Neuronal stem cell (in vitro differentiated cells): ENCODE results near the gene EVL.
"Not testable (repeated sequence)": the region's sequence is repeated elsewhere in the genome, so short reads cannot be mapped to it uniquely, and the experiment has no call there.

Source experiments
- DNase-seq: peaks from one replicate; pipeline ENCODE4 v3.0.0-alpha.2; 2013; ENCODE audit warnings: low spot score
- H2AFZ ChIP-seq: one replicate; pipeline ENCODE4 v1.6.1; 2013; ENCODE audit warnings: mild to moderate bottlenecking, low read length, inconsistent platforms
- H2AK5ac ChIP-seq: 2 replicates; pipeline ENCODE4 v1.6.1; 2013; ENCODE audit warnings: low read depth, mild to moderate bottlenecking, inconsistent platforms, low read length, moderate library complexity, mixed read lengths
- H2BK120ac ChIP-seq: 2 replicates; pipeline ENCODE4 v1.6.1; 2013; ENCODE audit warnings: low read depth, mild to moderate bottlenecking, inconsistent platforms, low read length, moderate library complexity, mixed read lengths
- H2BK12ac ChIP-seq: one replicate; pipeline ENCODE4 v1.6.1; 2013; ENCODE audit warnings: low read length, inconsistent platforms
- H2BK15ac ChIP-seq: 2 replicates; pipeline ENCODE4 v1.6.1; 2013; ENCODE audit warnings: mild to moderate bottlenecking, low read length, inconsistent platforms, mixed read lengths
- H2BK5ac ChIP-seq: one replicate; pipeline ENCODE4 v1.6.1; 2013; ENCODE audit warnings: inconsistent platforms, mild to moderate bottlenecking, low read length, moderate library complexity
- H3K14ac ChIP-seq: one replicate; pipeline ENCODE4 v1.6.1; 2013; ENCODE audit warnings: low read length, inconsistent platforms
- H3K18ac ChIP-seq: 2 replicates; pipeline ENCODE4 v1.6.1; 2013; ENCODE audit warnings: low read length, inconsistent platforms
- H3K23ac ChIP-seq: 2 replicates; pipeline ENCODE4 v1.6.1; 2013; ENCODE audit warnings: low read depth, mild to moderate bottlenecking, mixed read lengths, low read length, inconsistent platforms; ENCODE audit not compliant: poor library complexity
- H3K27ac ChIP-seq: replicated peaks from 3 replicates; pipeline ENCODE4 v1.5.1; 2013; ENCODE audit warnings: low read length, inconsistent platforms
- H3K27me3 ChIP-seq, 3 experiments: 2 replicates each; pipeline ENCODE4 v1.6.1; 2013; ENCODE audit warnings: low read length in 3 of 3, mild to moderate bottlenecking in 2 of 3, inconsistent platforms in 1 of 3, low read depth in 1 of 3, mixed read lengths in 1 of 3, moderate library complexity in 1 of 3; ENCODE audit not compliant: control insufficient read depth in 3 of 3, insufficient read depth in 3 of 3
- H3K36me3 ChIP-seq, 2 donors: replicated peaks in 1 of 2; 2 replicates each; pipeline ENCODE4 v1.6.1; 2013; ENCODE audit warnings: low read length in 2 of 2; ENCODE audit not compliant: control insufficient read depth in 2 of 2, insufficient read depth in 2 of 2
- H3K4ac ChIP-seq: 2 replicates; pipeline ENCODE4 v1.6.1; 2013; ENCODE audit warnings: inconsistent platforms, mild to moderate bottlenecking, low read length, moderate library complexity
- H3K4me1 ChIP-seq, 2 donors: 1 replicate in 1 of 2; 2 replicates in 1 of 2; pipeline ENCODE4 v1.6.1; 2013; ENCODE audit warnings: low read length in 2 of 2, low read depth in 1 of 2; ENCODE audit not compliant: control insufficient read depth in 2 of 2, insufficient read depth in 1 of 2
- H3K4me2 ChIP-seq: one replicate; pipeline ENCODE4 v1.6.1; 2013; ENCODE audit warnings: mild to moderate bottlenecking, low read length, inconsistent platforms; ENCODE audit not compliant: insufficient read depth, poor library complexity, severe bottlenecking
- H3K4me3 ChIP-seq, 2 donors: 2 replicates each; pipeline ENCODE4 v1.5.1; 2013; ENCODE audit warnings: low read length in 2 of 2, mild to moderate bottlenecking in 2 of 2, inconsistent platforms in 1 of 2, moderate library complexity in 1 of 2
- H3K79me1 ChIP-seq: one replicate; pipeline ENCODE4 v1.6.1; 2013; ENCODE audit warnings: low read depth, mild to moderate bottlenecking, inconsistent platforms, low read length, moderate library complexity
- H3K9ac ChIP-seq: one replicate; pipeline ENCODE4 v1.6.1; 2013; ENCODE audit warnings: mild to moderate bottlenecking, low read depth, low read length, inconsistent platforms; ENCODE audit not compliant: poor library complexity
- H3K9me3 ChIP-seq, 2 donors: replicated peaks in 1 of 2; 2 replicates each; pipeline versions ENCODE3 to v1.6.1; 2013; ENCODE audit warnings: low read length in 2 of 2, mild to moderate bottlenecking in 2 of 2, inconsistent platforms in 1 of 2, low read depth in 1 of 2, mixed read lengths in 1 of 2, moderate library complexity in 1 of 2; ENCODE audit not compliant: control insufficient read depth in 2 of 2, insufficient read depth in 1 of 2
- H4K8ac ChIP-seq: one replicate; pipeline ENCODE4 v1.6.1; 2013; ENCODE audit warnings: low read depth, mild to moderate bottlenecking, inconsistent platforms, low read length, moderate library complexity
- H4K91ac ChIP-seq: one replicate; pipeline ENCODE4 v1.6.1; 2013; ENCODE audit warnings: low read length, low read depth, mild to moderate bottlenecking, inconsistent platforms; ENCODE audit not compliant: poor library complexity
- WGBS, 2 donors: extraction: QIAGEN DNeasy Blood & Tissue Kit; methylation state at CpG; one replicate each; pipeline ENCODE4 v1.1.7; 2013; ENCODE audit warnings: missing lambda C conversion rate in 2 of 2, mixed read lengths in 1 of 2; ENCODE audit not compliant: insufficient read length in 2 of 2, insufficient replicate concordance in 1 of 2; ENCODE audit errors: extremely low coverage in 2 of 2; 5-methylcytosine and 5-hydroxymethylcytosine counted together

EVL gene

GRCh38 chr14:100062590-100062989 lies 2.6 kb upstream of the EVL start:
- no peaks in the 10 kb centered on the region for H3K27me3 ChIP-seq
- H3K4me2 ChIP-seq = no peak overlapping the region
- H3K79me1 ChIP-seq = no peaks in the 10 kb centered on the region
- no peak overlapping the region for H3K4me3 ChIP-seq
- no peak overlapping the region for H4K91ac ChIP-seq
- no peak overlapping the region for H3K27ac ChIP-seq
- no peaks in the 10 kb centered on the region for H3K36me3 ChIP-seq
- no peak overlapping the region for H2BK15ac ChIP-seq
- H3K4ac ChIP-seq = no peak overlapping the region
- no peaks in the 10 kb centered on the region for H3K4me1 ChIP-seq
- no peak overlapping the region for H2AFZ ChIP-seq
- H3K9ac ChIP-seq = no peak overlapping the region
- no peak overlapping the region for H3K23ac ChIP-seq
- no peak overlapping the region for H2BK12ac ChIP-seq
- no peak overlapping the region for H2BK5ac ChIP-seq
- no CpG with 5 or more reads among the region's 4 CpGs for WGBS, 2 donors
- H2AK5ac ChIP-seq = no peak overlapping the region
- peaks cover 0 to 13% of the 10 kb centered on the region in 2 donors for H3K9me3 ChIP-seq
- H3K18ac ChIP-seq = no peak overlapping the region
- H4K8ac ChIP-seq = no peak overlapping the region
- H2BK120ac ChIP-seq = no peak overlapping the region
- no peak for DNase-seq
- no peak overlapping the region for H3K14ac ChIP-seq

- H4K91ac ChIP-seq = no peak overlapping the region
Observed at GRCh38 chr14:100063314-100063941, 1.8 kb upstream of the EVL start.

GRCh38 chr14:100064335-100065092 lies 708 bp upstream of the EVL start:
- not testable (repeated sequence) for H3K27me3 ChIP-seq, H2BK120ac ChIP-seq, H3K79me1 ChIP-seq, H2BK15ac ChIP-seq, H3K4ac ChIP-seq, H3K18ac ChIP-seq, H2BK5ac ChIP-seq, H3K23ac ChIP-seq, H3K36me3 ChIP-seq, H2AFZ ChIP-seq, H3K4me1 ChIP-seq, H3K4me2 ChIP-seq, H3K27ac ChIP-seq, H3K9ac ChIP-seq, H3K9me3 ChIP-seq, H2BK12ac ChIP-seq, H4K8ac ChIP-seq, H3K14ac ChIP-seq, DNase-seq, H4K91ac ChIP-seq, H3K4me3 ChIP-seq, H2AK5ac ChIP-seq
- WGBS, 2 donors = no CpG with 5 or more reads among the region's 12 CpGs

More at GRCh38 chr14:100063314-100063941, 1.8 kb upstream of the EVL start:
- Histone ChIP-seq H2AK5ac (no peak overlapping the region), H3K4me1 (no peaks in the 10 kb centered on the region), H3K4me3 (no peak overlapping the region), H3K79me1 (no peaks in the 10 kb centered on the region), H2AFZ (no peak overlapping the region), H3K36me3 (no peaks in the 10 kb centered on the region), H2BK120ac (no peak overlapping the region), H2BK5ac (no peak overlapping the region), H2BK15ac (no peak overlapping the region), H3K23ac (no peak overlapping the region), H3K18ac (no peak overlapping the region), H3K14ac (no peak overlapping the region), H3K27ac (no peak overlapping the region), H4K8ac (no peak overlapping the region), H3K27me3 (no peaks in the 10 kb centered on the region), H3K9me3 (peaks cover 0 to 13% of the 10 kb centered on the region in 2 donors), H3K4me2 (no peak overlapping the region), H2BK12ac (no peak overlapping the region), H3K4ac (no peak overlapping the region), H3K9ac (no peak overlapping the region)
- DNase-seq = no peak
- no CpG with 5 or more reads among the region's 6 CpGs for WGBS, 2 donors

GRCh38 chr14:100065942-100066574 lies 836 bp downstream of the EVL start:
- H2BK12ac ChIP-seq = no peak overlapping the region
- no peaks in the 10 kb centered on the region for H3K36me3 ChIP-seq
- no peaks in the 10 kb centered on the region for H3K4me1 ChIP-seq
- H2BK120ac ChIP-seq = no peak overlapping the region
- H3K27ac ChIP-seq = no peak overlapping the region
- no peak overlapping the region for H4K91ac ChIP-seq
- no peak overlapping the region for H2AFZ ChIP-seq
- no peak overlapping the region for H4K8ac ChIP-seq
- H3K4ac ChIP-seq = no peak overlapping the region
- H3K9ac ChIP-seq = no peak overlapping the region
- H3K23ac ChIP-seq = no peak overlapping the region
- WGBS, 2 donors = no CpG with 5 or more reads among the region's 10 CpGs
- no peak overlapping the region for H2BK5ac ChIP-seq
- no peak overlapping the region for H3K4me2 ChIP-seq
- H3K27me3 ChIP-seq = no peaks in the 10 kb centered on the region
- H2BK15ac ChIP-seq = no peak overlapping the region
- H3K14ac ChIP-seq = no peak overlapping the region
- no peaks in the 10 kb centered on the region for H3K79me1 ChIP-seq
- no peak overlapping the region for H3K18ac ChIP-seq
- no peak overlapping the region for H3K4me3 ChIP-seq
- H2AK5ac ChIP-seq = no peak overlapping the region
- no peaks in the 10 kb centered on the region for H3K9me3 ChIP-seq
- DNase-seq = no peak
